A673 (cell line): ENCODE results near the gene CNTN5.

Experiments used
- EZH2 ChIP-seq: fragments of 200-600 bp; sonication (generic); IDR thresholded peaks from 2 replicates; pipeline ENCODE4 v1.6.1; 2017; ENCODE audit warnings: borderline replicate concordance, low read depth, mild to moderate bottlenecking, mixed read lengths, antibody characterized with exemption, low read length; ENCODE audit not compliant: poor library complexity, severe bottlenecking
- TF ChIP-seq, protein P1 (sequence below): fragments of 300-800, 200-600 bp; sonication (generic); conservative IDR thresholded peaks from 2 replicates; pipeline ENCODE4 v1.5.1; 2017; ENCODE audit warnings: low read depth, mild to moderate bottlenecking, antibody characterized with exemption, low read length, moderate library complexity, mixed read lengths

- TF ChIP-seq EZH2 = no peak
- TF ChIP-seq, protein P1, sequence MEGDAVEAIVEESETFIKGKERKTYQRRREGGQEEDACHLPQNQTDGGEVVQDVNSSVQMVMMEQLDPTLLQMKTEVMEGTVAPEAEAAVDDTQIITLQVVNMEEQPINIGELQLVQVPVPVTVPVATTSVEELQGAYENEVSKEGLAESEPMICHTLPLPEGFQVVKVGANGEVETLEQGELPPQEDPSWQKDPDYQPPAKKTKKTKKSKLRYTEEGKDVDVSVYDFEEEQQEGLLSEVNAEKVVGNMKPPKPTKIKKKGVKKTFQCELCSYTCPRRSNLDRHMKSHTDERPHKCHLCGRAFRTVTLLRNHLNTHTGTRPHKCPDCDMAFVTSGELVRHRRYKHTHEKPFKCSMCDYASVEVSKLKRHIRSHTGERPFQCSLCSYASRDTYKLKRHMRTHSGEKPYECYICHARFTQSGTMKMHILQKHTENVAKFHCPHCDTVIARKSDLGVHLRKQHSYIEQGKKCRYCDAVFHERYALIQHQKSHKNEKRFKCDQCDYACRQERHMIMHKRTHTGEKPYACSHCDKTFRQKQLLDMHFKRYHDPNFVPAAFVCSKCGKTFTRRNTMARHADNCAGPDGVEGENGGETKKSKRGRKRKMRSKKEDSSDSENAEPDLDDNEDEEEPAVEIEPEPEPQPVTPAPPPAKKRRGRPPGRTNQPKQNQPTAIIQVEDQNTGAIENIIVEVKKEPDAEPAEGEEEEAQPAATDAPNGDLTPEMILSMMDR = no peak
Measured at GRCh38 chr11:100240025-100240539, 1219.3 kb downstream of the CNTN5 start.
